Thyroid gland (tissue), 4 donors: ENCODE data around the gene TFF2. TPM values are rescaled to one million over a fixed set of nuclear protein-coding genes. Genes with fewer than 3 reads are reported as not detected.

Source experiments
- DNase-seq, 2 donors: peaks; one replicate each; pipeline ENCODE4 v3.0.0-alpha.2; 2019
- H3K27ac ChIP-seq, 3 donors: fragments of 200-600 bp; sonication (generic); 1 replicate in 2 of 3; 2 replicates in 1 of 3; pipeline ENCODE4 v1.5.1; 2016 to 2019; ENCODE audit warnings: mild to moderate bottlenecking in 1 of 3, moderate library complexity in 1 of 3
- H3K27me3 ChIP-seq: fragments of 200-600 bp; sonication (generic); one replicate; pipeline ENCODE4 v1.5.1; 2019
- H3K36me3 ChIP-seq, 2 donors: fragments of 200-600 bp; sonication (generic); one replicate each; pipeline ENCODE4 v1.5.1; 2016 to 2019
- H3K4me1 ChIP-seq, 2 donors: fragments of 200-600 bp; sonication (generic); one replicate each; pipeline ENCODE4 v1.5.1; 2017 to 2019
- H3K4me3 ChIP-seq, 3 donors: fragments of 200-600 bp; sonication (generic); replicated peaks in 1 of 3; 1 replicate in 2 of 3; 2 replicates in 1 of 3; pipeline ENCODE4 v1.5.1; 2016; ENCODE audit warnings: mild to moderate bottlenecking in 1 of 3
- H3K9me3 ChIP-seq: fragments of 200-600 bp; sonication (generic); one replicate; pipeline ENCODE4 v1.5.1; 2017
- CTCF ChIP-seq, 6 experiments: fragments of 200-600 bp in 3 of 6; fragments of 450-650 bp in 3 of 6; sonication (generic) in 3 of 6; IDR thresholded peaks; one replicate each; pipeline ENCODE4 v1.5.1; 2016 to 2019; ENCODE audit warnings: antibody characterized with exemption in 6 of 6, mild to moderate bottlenecking in 2 of 6, inconsistent platforms in 1 of 6, moderate library complexity in 1 of 6
- POLR2A ChIP-seq, 2 donors: fragments of 450-650 bp; IDR thresholded peaks; one replicate each; pipeline ENCODE4 v1.6.1; 2017; ENCODE audit warnings: antibody characterized with exemption in 2 of 2, mild to moderate bottlenecking in 2 of 2, moderate library complexity in 1 of 2
- WGBS, 2 donors: methylation state at CpG; one replicate each; pipeline ENCODE4 v1.1.5; 2017; 5-methylcytosine and 5-hydroxymethylcytosine counted together
- intact Hi-C: fragments of 100-400 bp; cut with DNase I; formaldehyde crosslinking; loops from one replicate; pipeline ENCODE4 v1.15.1; 2023
- total RNA-seq, 4 donors: library from RNA; depleted of rRNA; stranded (reverse); fragments of >200 nt; gene quantifications; one replicate each; pipeline ENCODE4 v1.2.3, GENCODE V29; 2016

The TFF2 gene
- total RNA-seq, 4 donors from 2014 or later: 2.5 to 14.3 TPM; not detected in 2

DNA sequence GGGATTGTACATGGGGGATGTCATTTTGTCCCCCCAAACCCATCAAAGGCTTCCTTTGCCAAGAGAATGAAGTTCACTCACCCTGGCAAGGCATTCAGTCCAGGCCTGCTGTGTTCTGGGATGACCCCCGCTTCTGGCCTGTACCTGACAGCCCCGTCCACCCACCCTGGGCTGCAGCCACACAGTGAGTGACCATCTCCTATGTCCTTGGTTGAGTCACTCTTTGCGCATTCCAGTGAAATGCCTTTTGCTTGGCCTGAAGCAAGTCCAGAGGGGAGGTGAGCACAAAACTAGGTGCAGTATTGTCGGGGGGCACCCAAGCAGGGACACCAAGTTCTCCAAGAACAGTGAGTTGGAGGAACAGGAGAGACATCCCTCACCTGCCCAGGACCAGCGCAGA, 34.8 kb upstream of the TFF2 start:
- H3K36me3 ChIP-seq: no peaks in the 10 kb centered on the region
- H3K27ac ChIP-seq: no peak overlapping the region
- H3K9me3 ChIP-seq: no peaks in the 10 kb centered on the region
- H3K27me3 ChIP-seq: no peaks in the 10 kb centered on the region
- intact Hi-C loops: loop anchor here (10.0 kb wide), 1 partner anchor 71 kb away; the partner anchor contains the start of gene TFF3
- no peak for DNase-seq
- TF ChIP-seq POLR2A (IDR thresholded peaks at IDR 0.05) (no peak), CTCF (IDR thresholded peaks at IDR 0.05) (no peak)
- peaks cover 19 to 33% of the 10 kb centered on the region in 2 donors for H3K4me1 ChIP-seq
- WGBS, 2 donors: 96 to 100% methylated on average over 5 of the region's 5 CpGs
- H3K4me3 ChIP-seq: no peak overlapping the region

- H3K4me1 ChIP-seq: peaks cover 17 to 33% of the 10 kb centered on the region in 2 donors
- H3K27me3 ChIP-seq: no peaks in the 10 kb centered on the region
- H3K9me3 ChIP-seq: no peaks in the 10 kb centered on the region
- intact Hi-C loops: loop anchor here (10.0 kb wide), 1 partner anchor 70 kb away; the partner anchor contains the start of gene TFF3
- no peak overlapping the region for H3K27ac ChIP-seq
- no peak overlapping the region for H3K4me3 ChIP-seq
- peak in 1 of 2 donors; percentile 34 for DNase-seq
- 87 to 90% methylated on average over 2 of the region's 2 CpGs for WGBS, 2 donors
- TF ChIP-seq POLR2A (IDR thresholded peaks at IDR 0.05) (no peak), CTCF (IDR thresholded peaks at IDR 0.05) (no peak)
- no peaks in the 10 kb centered on the region for H3K36me3 ChIP-seq
Observed at GRCh38 chr21:42384989-42385388, 34.2 kb upstream of the TFF2 start.

GRCh38 chr21:42384156-42384945, 33.6 kb upstream of the TFF2 start:
- no peak for TF ChIP-seq POLR2A (IDR thresholded peaks at IDR 0.05)
- no peak for TF ChIP-seq CTCF (IDR thresholded peaks at IDR 0.05)
- intact Hi-C loops: loop anchor here (10.0 kb wide), 1 partner anchor 70 kb away; the partner anchor contains the start of gene TFF3
- no peak overlapping the region for H3K27ac ChIP-seq
- DNase-seq: no peak
- peaks cover 12 to 26% of the 10 kb centered on the region in 2 donors for H3K4me1 ChIP-seq
- H3K9me3 ChIP-seq: no peaks in the 10 kb centered on the region
- 76 to 81% methylated on average over 8 of the region's 8 CpGs for WGBS, 2 donors
- H3K27me3 ChIP-seq: no peaks in the 10 kb centered on the region
- H3K36me3 ChIP-seq: no peaks in the 10 kb centered on the region
- no peak overlapping the region for H3K4me3 ChIP-seq

DNA sequence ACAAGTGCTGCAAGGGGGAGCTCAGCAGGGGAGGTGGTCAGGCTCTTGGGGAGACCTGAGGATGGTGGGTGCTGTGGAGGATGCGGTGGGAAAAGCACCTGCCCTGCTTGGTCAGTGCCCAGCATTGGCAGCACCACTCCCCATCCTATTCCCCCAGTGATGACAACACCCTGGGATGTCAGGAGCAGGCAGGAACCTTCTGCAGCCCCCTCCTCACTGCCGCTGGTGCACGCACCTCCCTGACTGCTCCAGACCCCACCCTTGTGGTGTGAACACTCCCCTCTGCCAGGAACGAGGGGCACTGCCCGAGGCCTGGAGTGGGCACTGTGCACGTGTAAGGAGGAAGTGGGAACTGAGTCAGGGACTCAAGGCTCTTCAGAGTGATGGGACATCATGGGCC, 32.5 kb upstream of the TFF2 start:
- H3K36me3 ChIP-seq: no peaks in the 10 kb centered on the region
- intact Hi-C loops: loop anchor here (10.0 kb wide), 1 partner anchor 69 kb away; the partner anchor contains the start of gene TFF3
- H3K9me3 ChIP-seq: no peaks in the 10 kb centered on the region
- H3K27me3 ChIP-seq: no peaks in the 10 kb centered on the region
- DNase-seq: no peak
- no peak overlapping the region for H3K27ac ChIP-seq
- peaks cover 5 to 20% of the 10 kb centered on the region in 2 donors for H3K4me1 ChIP-seq
- TF ChIP-seq CTCF (IDR thresholded peaks at IDR 0.05): no peak
- no peak for TF ChIP-seq POLR2A (IDR thresholded peaks at IDR 0.05)
- no peak overlapping the region for H3K4me3 ChIP-seq
- 82 to 86% methylated on average over 5 to 6 of the region's 6 CpGs for WGBS, 2 donors

DNA sequence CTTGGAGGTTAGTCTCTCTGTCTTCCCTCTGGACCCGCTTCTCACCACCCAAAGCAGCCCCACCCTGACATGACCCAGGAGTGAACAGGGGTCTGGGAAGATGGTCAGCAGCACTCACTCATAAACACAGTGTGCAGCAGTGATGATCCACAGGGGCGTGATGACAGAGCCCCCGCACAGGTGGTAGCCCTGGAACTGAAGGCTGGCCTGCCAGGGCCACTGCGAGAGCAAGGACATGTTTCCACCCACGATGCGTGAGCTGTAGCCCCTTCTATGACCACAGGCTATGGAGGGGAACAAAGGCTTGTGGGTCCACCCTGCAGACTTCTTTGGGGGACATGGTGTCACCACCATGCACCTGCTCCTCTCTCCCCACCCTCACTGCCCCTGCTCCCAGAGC, 32.1 kb upstream of the TFF2 start:
- H3K27me3 ChIP-seq: no peaks in the 10 kb centered on the region
- DNase-seq: no peak
- no peaks in the 10 kb centered on the region for H3K36me3 ChIP-seq
- TF ChIP-seq CTCF (IDR thresholded peaks at IDR 0.05) (no peak), POLR2A (IDR thresholded peaks at IDR 0.05) (no peak)
- intact Hi-C loops: loop anchor here (10.0 kb wide), 1 partner anchor 68 kb away; the partner anchor contains the start of gene TFF3
- H3K4me1 ChIP-seq: peaks cover 5 to 20% of the 10 kb centered on the region in 2 donors
- no peak overlapping the region for H3K4me3 ChIP-seq
- 86 to 90% methylated on average over 1 to 2 of the region's 6 CpGs for WGBS, 2 donors
- H3K9me3 ChIP-seq: no peaks in the 10 kb centered on the region
- H3K27ac ChIP-seq: no peak overlapping the region
